HG03558 (cell line): Measurements from ENCODE around the gene PACS1.
"Not testable (repeated sequence)": the region's sequence is repeated elsewhere in the genome, so short reads cannot be mapped to it uniquely, and the experiment has no call there.

ENCODE experiments used
- ATAC-seq: cut with Tn5 transposase; IDR thresholded peaks from one replicate; pipeline ENCODE4 v1.9.1; 2021; ENCODE audit warnings: moderate number of reproducible peaks; ENCODE audit not compliant: unreplicated experiment; ENCODE audit errors: extremely low read depth

PACS1 gene

DNA sequence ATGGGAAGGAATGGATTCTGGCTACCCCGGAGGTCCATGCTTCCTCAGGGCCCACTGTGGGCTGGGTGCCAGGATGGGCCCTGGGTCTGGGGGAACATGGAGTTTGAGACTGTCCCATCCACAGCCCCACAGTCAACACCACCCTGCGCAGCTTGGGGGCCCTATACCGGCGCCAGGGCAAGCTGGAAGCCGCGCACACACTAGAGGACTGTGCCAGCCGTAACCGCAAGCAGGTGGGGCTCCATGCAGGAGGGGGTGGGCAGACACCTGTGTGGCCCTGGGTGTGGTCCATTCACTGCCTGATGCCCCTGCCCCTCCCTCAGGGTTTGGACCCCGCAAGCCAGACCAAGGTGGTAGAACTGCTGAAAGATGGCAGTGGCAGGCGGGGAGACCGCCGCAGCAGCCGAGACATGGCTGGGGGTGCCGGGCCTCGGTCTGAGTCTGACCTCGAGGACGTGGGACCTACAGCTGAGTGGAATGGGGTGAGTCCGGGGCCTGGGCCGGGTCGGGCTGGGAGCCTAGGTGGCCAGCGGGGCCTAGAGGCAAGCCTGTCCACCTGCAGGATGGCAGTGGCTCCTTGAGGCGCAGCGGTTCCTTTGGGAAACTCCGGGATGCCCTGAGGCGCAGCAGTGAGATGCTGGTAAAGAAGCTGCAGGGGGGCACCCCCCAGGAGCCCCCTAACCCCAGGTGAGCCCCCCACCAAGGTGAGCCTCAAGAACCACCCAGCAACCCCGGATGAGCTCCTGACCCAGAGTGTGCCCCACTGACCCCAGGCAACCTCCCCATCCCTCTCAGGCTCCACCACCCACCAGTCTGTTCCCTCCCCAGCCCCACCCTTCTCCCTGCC lies 195.7 kb downstream of the PACS1 start:
- no peak for ATAC-seq

DNA sequence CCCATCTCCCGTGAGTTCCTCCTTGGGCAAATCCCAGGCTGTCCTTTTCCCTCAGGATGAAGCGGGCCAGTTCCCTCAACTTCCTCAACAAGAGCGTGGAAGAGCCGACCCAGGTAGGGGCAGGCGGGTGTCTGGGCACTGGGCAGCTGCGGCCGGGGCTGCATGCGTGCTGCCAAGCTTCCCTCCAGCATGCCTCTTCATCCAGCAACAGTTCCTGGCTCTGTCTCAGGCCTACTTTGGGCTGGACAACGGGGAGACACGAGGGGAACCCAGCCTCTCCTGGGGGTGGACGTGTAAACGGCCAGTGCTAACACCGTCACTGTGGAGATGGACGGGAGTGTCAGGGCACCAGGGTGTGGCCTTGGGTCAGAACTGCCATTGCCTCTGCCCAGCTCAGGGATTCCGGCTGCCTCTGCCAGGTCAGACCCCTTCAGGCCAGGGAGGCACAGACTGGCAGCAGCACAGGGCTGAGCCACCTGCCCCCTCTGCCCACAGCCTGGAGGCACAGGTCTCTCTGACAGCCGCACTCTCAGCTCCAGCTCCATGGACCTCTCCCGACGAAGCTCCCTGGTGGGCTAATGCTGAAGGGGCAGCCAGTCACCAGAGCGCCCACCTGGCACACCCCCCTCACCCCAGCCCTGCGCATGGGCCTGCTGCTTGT lies 196.4 kb downstream of the PACS1 start:
- ATAC-seq: no peak

- ATAC-seq: no peak
Measured at GRCh38 chr11:66267039-66267378, 196.9 kb downstream of the PACS1 start.

- ATAC-seq: no peak
Measured at GRCh38 chr11:66267379-66268243, 197.5 kb downstream of the PACS1 start.

- ATAC-seq: peak; percentile 54
Measured at GRCh38 chr11:66268244-66268951, 198.3 kb downstream of the PACS1 start, which contains the start of gene RAB1B. TSS of gene RAB1B (plus strand) at chr11:66268639. CDS start at chr11:66268680, 41 bp downstream.

DNA sequence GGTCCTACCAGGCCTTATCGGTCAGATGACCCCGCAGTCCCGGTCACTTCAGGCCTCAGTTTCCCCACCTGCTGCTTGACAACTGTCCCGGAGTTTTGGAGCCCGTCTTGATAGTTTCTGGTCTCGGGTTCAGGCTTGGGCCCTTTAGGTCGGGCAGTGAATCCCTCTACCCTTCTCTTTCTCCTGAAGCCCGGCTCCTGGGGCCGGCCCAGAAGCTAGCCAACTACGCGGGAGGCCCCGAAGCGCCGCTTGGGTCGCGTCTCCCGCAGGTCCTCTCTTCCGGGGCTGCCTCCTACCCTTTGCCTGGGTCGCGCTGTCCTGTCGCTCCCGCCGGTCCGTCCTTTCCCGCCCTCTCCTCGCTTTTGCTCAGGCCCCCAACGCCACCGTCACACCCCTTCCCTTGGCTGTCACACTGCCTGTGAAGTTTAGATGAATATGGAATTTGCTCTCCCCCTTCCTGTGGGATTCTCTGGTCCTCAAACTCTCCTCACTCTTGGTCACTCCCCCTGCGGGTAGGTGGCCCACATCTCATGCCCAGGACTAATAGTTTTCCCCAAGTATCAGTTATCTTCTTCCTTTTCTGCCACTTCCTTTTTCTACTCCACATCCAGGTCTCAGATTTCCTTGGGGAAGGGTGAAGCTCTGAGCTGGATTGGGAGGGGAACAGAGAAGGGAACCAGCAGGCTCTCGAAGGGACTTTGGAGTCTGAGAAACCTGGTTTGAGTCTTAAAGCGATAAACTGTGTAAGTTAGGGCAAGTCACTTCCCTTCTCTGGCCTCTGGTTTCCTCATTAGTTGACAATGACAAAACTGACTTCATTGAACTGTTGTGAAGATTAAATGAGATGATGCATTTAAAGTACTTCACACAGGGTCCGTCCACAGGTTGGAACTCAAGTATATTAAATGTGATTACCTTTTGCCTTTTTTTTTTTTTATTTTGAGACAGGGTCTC lies 199.2 kb downstream of the PACS1 start:
- no peak for ATAC-seq

DNA sequence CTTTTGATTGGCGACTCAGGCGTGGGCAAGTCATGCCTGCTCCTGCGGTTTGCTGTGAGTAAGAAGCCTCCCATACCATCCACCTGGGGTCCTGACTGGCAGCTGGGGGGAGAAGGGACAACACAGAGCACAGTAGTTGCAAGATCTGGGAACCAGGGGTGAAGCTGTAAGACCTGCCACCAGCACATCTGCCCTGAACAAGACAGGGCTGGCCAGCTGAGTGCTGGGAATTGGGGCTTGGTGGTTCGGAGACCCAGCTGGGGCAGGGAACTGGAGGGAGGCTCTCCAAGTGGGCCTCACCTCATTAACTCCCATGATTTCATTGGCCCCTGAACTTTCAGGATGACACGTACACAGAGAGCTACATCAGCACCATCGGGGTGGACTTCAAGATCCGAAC lies 201.7 kb downstream of the PACS1 start:
- ATAC-seq: no peak

DNA sequence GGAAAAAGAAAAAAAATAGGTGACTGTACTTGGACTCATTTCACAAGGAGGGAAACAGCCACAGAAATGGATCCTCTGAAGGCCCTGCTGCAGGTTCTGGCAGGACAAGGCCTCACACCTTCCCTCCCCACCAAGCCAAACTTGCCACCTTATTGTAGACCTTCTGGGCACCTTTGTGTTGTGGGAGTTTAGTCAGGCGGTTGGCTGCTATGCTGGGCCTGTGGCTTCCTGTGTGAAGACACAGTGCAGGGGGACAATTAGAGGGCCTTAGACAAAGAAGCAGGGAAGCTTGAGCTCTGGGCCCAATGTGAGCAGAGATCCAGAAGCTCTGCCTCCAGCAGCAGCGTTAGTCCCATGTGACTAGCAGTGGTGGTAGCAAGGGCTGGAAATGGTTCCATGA lies 202.5 kb downstream of the PACS1 start:
- no peak for ATAC-seq

- ATAC-seq: no peak
Measured at GRCh38 chr11:66274219-66274618, 204.1 kb downstream of the PACS1 start.

GRCh38 chr11:66275396-66275795 lies 205.3 kb downstream of the PACS1 start:
- no peak for ATAC-seq

- no peak for ATAC-seq
Measured at GRCh38 chr11:66275984-66276612, 206.0 kb downstream of the PACS1 start.

DNA sequence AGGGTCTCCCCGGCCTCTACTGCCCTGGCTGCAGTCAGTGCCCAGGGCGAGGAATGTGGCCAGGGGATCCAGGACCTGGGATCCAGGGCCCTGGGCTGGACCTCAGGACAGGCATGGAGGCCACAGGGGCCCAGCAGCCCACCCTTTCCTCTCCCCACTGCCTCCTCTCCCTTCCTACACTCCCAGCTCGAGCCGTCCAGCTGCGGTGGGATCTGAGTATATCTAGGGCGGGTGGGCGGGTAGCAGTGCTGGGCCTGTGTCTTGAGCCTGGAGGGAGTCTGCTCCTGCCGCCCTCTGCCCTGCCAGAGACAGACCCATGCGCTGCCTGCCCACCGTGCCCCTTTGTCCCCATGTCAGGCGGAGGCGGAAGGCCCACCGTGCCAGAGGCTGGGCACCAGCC lies 206.5 kb downstream of the PACS1 start:
- not testable (repeated sequence) for ATAC-seq

DNA sequence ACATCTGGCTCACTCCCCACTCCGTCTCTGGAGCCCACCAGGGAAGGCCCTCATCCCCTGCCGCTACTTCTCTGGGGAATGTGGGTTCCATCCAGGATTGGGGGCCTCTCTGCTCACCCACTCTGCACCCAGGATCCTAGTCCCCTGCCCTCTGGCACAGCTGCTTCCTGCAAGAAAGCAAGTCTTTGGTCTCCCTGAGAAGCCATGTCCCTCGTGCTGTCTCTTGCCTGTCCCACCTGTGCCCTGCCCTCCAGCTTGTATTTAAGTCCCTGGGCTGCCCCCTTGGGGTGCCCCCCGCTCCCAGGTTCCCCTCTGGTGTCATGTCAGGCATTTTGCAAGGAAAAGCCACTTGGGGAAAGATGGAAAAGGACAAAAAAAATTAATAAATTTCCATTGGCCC lies 207.0 kb downstream of the PACS1 start:
- not testable (repeated sequence) for ATAC-seq

DNA sequence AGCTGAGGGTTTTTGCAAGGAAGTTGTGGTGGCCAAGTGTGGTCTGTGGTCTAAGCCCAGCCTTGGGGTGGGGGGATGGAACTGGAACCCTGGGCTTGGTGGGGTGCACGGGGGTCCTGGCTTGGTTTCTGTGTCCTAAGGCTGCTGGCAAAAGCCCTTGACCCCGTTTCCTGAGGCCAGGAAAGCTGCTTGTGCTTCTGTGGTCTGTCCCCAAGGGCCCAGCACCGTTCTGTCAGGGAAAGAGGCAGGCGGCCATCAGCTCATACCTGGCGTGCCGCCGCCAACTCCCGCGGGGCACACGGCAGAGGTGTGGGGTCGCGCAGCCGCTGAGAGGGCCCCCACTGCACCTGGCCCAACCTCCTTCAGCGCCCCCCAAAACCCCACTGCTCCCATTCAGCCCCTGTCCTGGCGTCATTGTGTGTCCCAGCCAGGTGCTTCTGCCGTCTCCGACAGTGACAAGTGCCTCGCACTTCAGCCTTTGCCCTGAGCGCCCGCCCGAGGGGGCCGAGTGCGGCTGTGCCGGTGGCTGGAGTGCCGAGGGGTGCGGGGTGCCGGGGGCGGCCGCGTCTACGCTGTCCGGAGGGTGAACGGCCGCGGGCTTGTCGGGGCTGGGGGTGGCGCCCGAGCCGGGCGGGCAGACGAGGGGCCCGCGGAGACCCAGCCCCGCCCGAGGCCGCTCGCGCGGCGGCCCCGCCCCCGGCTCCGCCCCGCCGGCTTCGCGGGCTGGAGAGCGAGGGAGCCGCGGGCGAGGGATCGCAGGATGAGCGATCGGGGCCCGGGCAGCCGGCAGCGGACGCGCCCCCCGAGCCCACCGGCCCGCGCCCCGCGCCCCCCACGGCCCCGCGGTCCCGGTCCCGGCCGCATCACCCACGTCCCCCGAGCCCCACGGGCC lies 207.6 kb downstream of the PACS1 start, which contains the start of gene CNIH2:
Gene CNIH2 (plus strand): TSS at position 705 of the 892 bp plus-strand sequence. CDS start 282 bp downstream, outside the sequence.
- no peak for ATAC-seq

DNA sequence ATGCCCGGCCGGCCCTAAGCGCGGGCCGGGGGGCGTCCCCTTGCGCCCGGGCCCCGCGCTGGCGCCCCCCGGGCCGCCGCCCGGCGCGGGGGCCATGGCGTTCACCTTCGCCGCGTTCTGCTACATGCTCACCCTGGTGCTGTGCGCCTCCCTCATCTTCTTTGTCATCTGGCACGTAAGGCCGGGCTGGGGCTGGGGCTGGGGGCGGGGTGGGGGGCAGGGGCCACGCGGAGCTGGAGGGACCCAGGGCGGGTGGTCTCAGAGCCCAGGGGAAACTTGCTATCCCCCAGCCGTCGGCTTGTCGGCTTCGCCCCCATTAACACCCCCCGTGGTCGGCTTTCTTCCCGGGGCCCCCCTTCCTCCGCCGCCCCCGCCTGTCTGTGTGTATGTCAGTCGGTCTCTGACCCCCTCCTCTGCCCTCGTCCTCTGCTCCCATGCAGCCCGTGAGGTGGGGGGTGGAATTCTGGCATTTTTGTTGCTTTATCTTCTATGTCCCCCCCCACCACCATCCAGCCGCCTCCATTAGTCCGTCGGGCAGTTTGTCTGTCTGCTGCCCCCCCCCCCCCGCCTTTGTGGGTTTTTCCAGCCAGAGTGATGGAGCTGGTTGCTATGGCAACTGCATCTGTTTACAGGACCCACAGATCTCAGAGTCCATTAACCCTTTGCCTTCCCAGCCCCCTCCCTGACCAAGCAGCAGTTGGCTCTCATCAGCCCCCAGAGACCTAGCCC lies 208.5 kb downstream of the PACS1 start:
- no peak for ATAC-seq

DNA sequence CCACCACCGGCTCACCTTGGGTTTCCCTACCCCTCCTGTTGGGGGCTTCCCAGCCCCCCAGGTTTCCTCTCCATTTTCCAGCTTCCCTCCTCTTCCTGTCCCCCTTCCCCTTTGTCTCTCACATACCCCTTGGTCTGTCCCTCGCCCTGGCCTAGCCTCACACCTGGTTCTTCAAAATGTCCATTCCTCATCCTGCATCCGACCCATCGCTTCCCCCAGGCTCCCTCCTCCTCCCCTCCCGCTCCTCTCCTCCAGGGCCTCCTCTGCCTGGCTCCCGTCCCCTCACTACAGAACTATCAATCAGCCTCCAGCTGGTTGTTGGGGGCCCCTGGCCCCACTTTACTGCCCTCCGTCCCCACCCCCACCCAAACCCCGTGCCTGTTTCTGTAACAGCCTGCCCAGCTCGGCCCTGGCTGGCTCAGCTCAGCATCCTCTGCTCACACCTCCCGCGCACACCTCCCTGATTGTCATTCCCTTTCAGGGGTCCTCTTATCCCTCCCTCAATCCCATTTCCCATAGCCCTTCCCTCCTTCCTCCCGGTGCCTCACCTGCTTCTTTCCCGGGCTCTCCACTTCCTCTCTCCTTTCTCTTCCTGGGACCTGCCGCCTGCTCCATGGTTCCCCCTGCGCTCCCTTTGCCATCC lies 209.1 kb downstream of the PACS1 start:
- no peak for ATAC-seq
